ENCODE measurements around the gene CLEC2L.

DNA sequence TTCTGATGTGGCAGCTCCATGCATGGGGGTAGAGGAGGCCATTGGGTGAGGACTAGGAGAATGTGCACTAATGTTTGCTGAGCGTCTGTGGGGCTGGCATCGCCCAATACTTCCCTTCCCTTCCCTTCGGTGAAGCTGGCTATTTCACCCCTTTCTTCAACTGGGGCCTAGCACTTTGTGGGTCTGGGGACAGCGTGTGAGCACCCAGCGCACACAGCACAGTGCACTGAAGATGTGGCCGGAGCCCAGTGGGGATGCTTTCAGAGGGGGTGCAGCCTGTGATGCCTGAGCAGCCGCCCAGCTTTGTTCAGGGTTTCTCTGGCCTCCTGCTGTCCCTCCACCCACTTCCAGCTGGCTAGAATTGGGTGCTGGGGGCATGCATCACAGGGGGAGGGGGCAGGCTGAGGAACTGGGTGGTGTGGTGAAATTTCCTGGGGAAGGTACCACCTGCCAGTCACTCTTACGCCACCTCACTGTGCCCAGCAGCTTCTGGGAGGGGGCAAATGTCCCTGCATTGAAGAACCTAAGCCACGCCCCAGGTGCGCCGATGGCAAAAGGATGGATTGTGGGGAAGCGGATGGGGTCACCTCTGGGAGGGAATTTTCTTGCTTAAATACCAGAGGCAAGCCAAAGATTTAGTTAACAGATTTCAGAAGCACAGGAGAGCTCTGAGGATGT is 45.5 kb downstream of the CLEC2L start:
- TF ChIP-seq, protein P1, sequence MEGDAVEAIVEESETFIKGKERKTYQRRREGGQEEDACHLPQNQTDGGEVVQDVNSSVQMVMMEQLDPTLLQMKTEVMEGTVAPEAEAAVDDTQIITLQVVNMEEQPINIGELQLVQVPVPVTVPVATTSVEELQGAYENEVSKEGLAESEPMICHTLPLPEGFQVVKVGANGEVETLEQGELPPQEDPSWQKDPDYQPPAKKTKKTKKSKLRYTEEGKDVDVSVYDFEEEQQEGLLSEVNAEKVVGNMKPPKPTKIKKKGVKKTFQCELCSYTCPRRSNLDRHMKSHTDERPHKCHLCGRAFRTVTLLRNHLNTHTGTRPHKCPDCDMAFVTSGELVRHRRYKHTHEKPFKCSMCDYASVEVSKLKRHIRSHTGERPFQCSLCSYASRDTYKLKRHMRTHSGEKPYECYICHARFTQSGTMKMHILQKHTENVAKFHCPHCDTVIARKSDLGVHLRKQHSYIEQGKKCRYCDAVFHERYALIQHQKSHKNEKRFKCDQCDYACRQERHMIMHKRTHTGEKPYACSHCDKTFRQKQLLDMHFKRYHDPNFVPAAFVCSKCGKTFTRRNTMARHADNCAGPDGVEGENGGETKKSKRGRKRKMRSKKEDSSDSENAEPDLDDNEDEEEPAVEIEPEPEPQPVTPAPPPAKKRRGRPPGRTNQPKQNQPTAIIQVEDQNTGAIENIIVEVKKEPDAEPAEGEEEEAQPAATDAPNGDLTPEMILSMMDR (IDR thresholded peaks at IDR 0.05; ENCODE audit: insufficient read depth, low read depth, low read length) = no peak
- no peak for TF ChIP-seq EZH2 (IDR thresholded peaks at IDR 0.05; ENCODE audit: insufficient read depth, low read length)
